Measurements from ENCODE around the gene PDK3. TPM values are rescaled to one million over a fixed set of nuclear protein-coding genes. Genes with fewer than 3 reads are reported as not detected.

Gene PDK3
- total RNA-seq, 1 donor from 2014 or later = 5.3 TPM

DNA sequence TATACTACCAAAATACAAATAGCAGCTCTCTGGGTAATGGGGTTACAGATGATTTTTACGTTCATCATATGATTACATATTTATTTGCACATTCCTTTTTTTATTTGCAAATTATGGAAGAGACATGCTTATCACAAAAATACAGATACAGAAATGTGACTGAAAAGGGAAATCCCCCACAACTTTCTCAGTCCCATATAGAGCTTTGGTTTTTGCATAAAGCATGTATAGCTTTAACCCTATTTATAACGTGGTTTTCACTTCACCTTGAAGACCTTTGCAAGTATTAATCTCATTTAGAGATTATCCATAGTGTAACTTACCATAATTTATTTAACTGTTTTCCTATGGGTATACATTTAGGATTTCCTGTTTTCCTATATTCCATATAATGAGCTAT is 55.4 kb downstream of the PDK3 start:
- TF ChIP-seq, protein P1, sequence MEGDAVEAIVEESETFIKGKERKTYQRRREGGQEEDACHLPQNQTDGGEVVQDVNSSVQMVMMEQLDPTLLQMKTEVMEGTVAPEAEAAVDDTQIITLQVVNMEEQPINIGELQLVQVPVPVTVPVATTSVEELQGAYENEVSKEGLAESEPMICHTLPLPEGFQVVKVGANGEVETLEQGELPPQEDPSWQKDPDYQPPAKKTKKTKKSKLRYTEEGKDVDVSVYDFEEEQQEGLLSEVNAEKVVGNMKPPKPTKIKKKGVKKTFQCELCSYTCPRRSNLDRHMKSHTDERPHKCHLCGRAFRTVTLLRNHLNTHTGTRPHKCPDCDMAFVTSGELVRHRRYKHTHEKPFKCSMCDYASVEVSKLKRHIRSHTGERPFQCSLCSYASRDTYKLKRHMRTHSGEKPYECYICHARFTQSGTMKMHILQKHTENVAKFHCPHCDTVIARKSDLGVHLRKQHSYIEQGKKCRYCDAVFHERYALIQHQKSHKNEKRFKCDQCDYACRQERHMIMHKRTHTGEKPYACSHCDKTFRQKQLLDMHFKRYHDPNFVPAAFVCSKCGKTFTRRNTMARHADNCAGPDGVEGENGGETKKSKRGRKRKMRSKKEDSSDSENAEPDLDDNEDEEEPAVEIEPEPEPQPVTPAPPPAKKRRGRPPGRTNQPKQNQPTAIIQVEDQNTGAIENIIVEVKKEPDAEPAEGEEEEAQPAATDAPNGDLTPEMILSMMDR (IDR thresholded peaks at IDR 0.05; ENCODE audit: insufficient read depth, low read length, severe bottlenecking) = no peak
- FAIRE-seq (no peak), DNase-seq (ENCODE audit: low read depth) (no peak)
- H3K36me3 ChIP-seq (ENCODE audit: control insufficient read depth, insufficient read depth, low read length) = no peaks in the 10 kb centered on the region
- no peaks in the 10 kb centered on the region for H3K27me3 ChIP-seq (ENCODE audit: control insufficient read depth, insufficient read depth, low read length)
- H3K4me3 ChIP-seq (ENCODE audit: low read depth, low read length) = no peak overlapping the region

DNA sequence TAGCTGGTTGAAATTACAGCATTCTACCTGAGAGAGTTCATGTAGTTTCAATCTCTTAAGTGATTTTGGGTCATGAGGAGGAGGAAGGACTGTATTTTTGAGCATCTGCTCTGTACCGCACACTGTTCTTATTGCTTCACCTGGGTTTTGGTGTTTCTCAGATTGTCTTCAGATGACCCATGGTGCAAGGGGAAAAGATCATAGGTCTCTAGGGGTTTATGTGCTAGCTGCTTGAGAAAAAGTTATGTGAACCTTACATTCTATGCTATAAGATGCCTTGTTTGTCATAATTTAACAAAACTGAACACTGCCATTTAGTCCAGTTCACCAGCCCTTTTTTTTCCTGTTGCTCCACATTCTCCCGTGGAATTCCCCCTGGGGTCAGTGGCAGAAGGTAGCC is 60.4 kb downstream of the PDK3 start:
- DNase-seq (ENCODE audit: low read depth) (no peak), FAIRE-seq (no peak)
- H3K27me3 ChIP-seq (ENCODE audit: control insufficient read depth, insufficient read depth, low read length) = no peaks in the 10 kb centered on the region
- H3K4me3 ChIP-seq (ENCODE audit: low read depth, low read length) = no peak overlapping the region
- TF ChIP-seq, protein P1 (IDR thresholded peaks at IDR 0.05; ENCODE audit: insufficient read depth, low read length, severe bottlenecking) = no peak
- no peaks in the 10 kb centered on the region for H3K36me3 ChIP-seq (ENCODE audit: control insufficient read depth, insufficient read depth, low read length)

GRCh38 chrX:24526616-24527015 is 61.5 kb downstream of the PDK3 start:
- DNase-seq (ENCODE audit: low read depth) (no peak), FAIRE-seq (no peak)
- H3K36me3 ChIP-seq (ENCODE audit: control insufficient read depth, insufficient read depth, low read length) = no peaks in the 10 kb centered on the region
- H3K4me3 ChIP-seq (ENCODE audit: low read depth, low read length) = no peak overlapping the region
- H3K27me3 ChIP-seq (ENCODE audit: control insufficient read depth, insufficient read depth, low read length) = no peaks in the 10 kb centered on the region
- TF ChIP-seq, protein P1 (IDR thresholded peaks at IDR 0.05; ENCODE audit: insufficient read depth, low read length, severe bottlenecking) = no peak

- no peak for FAIRE-seq
- Histone ChIP-seq H3K27me3 (ENCODE audit: control insufficient read depth, insufficient read depth, low read length) (no peaks in the 10 kb centered on the region), H3K4me3 (ENCODE audit: low read depth, low read length) (no peak overlapping the region), H3K36me3 (ENCODE audit: control insufficient read depth, insufficient read depth, low read length) (no peaks in the 10 kb centered on the region)
- no peak for DNase-seq (ENCODE audit: low read depth)
- TF ChIP-seq, protein P1 (IDR thresholded peaks at IDR 0.05; ENCODE audit: insufficient read depth, low read length, severe bottlenecking) = no peak
Measured at GRCh38 chrX:24528605-24529004, 63.5 kb downstream of the PDK3 start.

DNA sequence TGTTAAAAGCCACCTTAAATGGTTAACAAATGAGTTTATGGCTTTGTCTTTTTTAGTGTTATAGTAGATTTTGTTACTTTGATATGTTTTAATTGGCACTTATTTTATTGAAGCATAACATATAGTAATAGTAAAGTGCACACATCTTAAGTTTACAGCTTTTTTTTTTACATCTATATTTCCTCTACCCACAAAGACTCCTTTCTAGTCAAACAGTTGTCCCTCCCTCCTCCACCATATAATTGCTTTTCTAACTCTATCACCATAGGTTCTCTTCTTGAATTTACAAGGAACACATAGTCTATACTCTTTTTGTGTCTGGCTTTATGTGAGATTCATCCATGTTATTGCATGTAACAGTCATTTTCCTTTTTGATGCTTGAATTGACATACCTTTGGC is 71.5 kb downstream of the PDK3 start:
- no peak overlapping the region for H3K4me3 ChIP-seq (ENCODE audit: low read depth, low read length)
- FAIRE-seq (no peak), DNase-seq (ENCODE audit: low read depth) (no peak)
- peaks cover 2% of the 10 kb centered on the region for H3K36me3 ChIP-seq (ENCODE audit: control insufficient read depth, insufficient read depth, low read length)
- TF ChIP-seq, protein P1 (IDR thresholded peaks at IDR 0.05; ENCODE audit: insufficient read depth, low read length, severe bottlenecking) = no peak
- H3K27me3 ChIP-seq (ENCODE audit: control insufficient read depth, insufficient read depth, low read length) = no peaks in the 10 kb centered on the region

GRCh38 chrX:24542756-24543155 is 77.7 kb downstream of the PDK3 start:
- no peak for FAIRE-seq

More at GRCh38 chrX:24542756-24543155, 77.7 kb downstream of the PDK3 start:
- Histone ChIP-seq H3K4me3 (ENCODE audit: low read depth, low read length) (no peak overlapping the region), H3K36me3 (ENCODE audit: control insufficient read depth, insufficient read depth, low read length) (no peaks in the 10 kb centered on the region), H3K27me3 (ENCODE audit: control insufficient read depth, insufficient read depth, low read length) (no peaks in the 10 kb centered on the region)
- no peak for DNase-seq (ENCODE audit: low read depth)
- TF ChIP-seq, protein P1 (IDR thresholded peaks at IDR 0.05; ENCODE audit: insufficient read depth, low read length, severe bottlenecking) = no peak
